ENCODE data around the gene POR. TPM values are rescaled to one million over a fixed set of nuclear protein-coding genes. Genes with fewer than 3 reads are reported as not detected.

POR gene
- total and polyA plus RNA-seq, 2 of the 13 experiments (the other 11 are each of a cell fraction or from before 2014, with no cell fraction given): 145 to 266 TPM

DNA sequence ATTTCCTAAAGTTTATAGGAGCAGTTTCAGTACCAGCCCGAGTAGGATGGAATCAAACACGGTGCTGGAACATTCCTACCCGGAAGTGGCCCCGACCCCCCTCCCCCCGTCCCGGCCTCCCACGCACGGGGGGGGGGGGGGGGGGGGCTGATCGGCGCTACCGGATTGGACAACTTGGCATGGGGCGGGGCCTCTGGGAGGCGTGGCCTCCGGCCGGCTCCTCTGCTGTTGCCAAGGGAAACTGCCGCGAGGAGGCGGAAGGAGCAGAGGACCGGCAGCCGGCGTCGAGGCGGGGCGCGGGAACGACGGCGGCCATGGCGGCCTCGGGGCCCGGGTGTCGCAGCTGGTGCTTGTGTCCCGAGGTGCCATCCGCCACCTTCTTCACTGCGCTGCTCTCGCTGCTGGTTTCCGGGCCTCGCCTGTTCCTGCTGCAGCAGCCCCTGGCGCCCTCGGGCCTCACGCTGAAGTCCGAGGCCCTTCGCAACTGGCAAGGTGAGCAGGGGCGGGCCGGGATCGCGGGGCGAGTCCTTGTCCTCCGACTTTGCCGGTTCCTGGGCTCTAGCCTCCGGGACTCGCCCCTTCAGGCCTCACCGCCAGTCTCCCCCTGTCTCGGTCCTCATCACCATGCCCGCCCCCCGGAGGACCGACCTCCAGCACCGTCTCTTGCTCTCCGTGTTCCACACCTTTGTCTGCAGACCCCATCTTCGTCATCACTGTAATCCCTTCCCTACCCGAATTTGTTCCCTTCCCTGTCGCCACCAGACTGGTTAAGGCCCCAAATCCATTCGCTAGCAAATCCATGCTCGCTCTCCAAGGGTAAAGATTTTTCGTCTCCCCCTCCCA is 36.0 kb upstream of the POR start, which contains the start of gene RHBDD2 (continued):
- TF ChIP-seq ZNF83 (CRISPR knock-in tag; IDR thresholded peaks at IDR 0.05; ENCODE audit: borderline replicate concordance) (0 out of 2 replicates have a peak, but pooled peaks have one; percentile 50), KDM4B (CRISPR knock-in tag; IDR thresholded peaks at IDR 0.05) (0 out of 2 replicates have a peak, but pooled peaks have one; percentile 14), HDAC2 (CRISPR knock-in tag; IDR thresholded peaks at IDR 0.05) (no peak; the same call in 1 of the 2 replicates), ISX (CRISPR knock-in tag; conservative IDR thresholded peaks at IDR 0.05) (0 out of 2 replicates have a peak, but pooled peaks have one; percentile 25), ATF7-NPFF (CRISPR knock-in tag; IDR thresholded peaks at IDR 0.05; ENCODE audit: low read depth) (peak; percentile 77), ZNF878 (CRISPR knock-in tag; IDR thresholded peaks at IDR 0.05) (no peak), AKAP8 (CRISPR knock-in tag; IDR thresholded peaks at IDR 0.05) (no peak), ZNF143 (CRISPR knock-in tag; IDR thresholded peaks at IDR 0.05) (peak; percentile 31; the same call in 1 of the 2 replicates), FLYWCH1 (CRISPR knock-in tag; IDR thresholded peaks at IDR 0.05) (no peak), ZNF775 (CRISPR knock-in tag; IDR thresholded peaks at IDR 0.05; ENCODE audit: borderline replicate concordance) (no peak), ZNF432 (CRISPR knock-in tag; IDR thresholded peaks at IDR 0.05; ENCODE audit: borderline replicate concordance) (no peak), ARNT (IDR thresholded peaks at IDR 0.05) (no peak)
- TF ChIP-seq, protein P1, sequence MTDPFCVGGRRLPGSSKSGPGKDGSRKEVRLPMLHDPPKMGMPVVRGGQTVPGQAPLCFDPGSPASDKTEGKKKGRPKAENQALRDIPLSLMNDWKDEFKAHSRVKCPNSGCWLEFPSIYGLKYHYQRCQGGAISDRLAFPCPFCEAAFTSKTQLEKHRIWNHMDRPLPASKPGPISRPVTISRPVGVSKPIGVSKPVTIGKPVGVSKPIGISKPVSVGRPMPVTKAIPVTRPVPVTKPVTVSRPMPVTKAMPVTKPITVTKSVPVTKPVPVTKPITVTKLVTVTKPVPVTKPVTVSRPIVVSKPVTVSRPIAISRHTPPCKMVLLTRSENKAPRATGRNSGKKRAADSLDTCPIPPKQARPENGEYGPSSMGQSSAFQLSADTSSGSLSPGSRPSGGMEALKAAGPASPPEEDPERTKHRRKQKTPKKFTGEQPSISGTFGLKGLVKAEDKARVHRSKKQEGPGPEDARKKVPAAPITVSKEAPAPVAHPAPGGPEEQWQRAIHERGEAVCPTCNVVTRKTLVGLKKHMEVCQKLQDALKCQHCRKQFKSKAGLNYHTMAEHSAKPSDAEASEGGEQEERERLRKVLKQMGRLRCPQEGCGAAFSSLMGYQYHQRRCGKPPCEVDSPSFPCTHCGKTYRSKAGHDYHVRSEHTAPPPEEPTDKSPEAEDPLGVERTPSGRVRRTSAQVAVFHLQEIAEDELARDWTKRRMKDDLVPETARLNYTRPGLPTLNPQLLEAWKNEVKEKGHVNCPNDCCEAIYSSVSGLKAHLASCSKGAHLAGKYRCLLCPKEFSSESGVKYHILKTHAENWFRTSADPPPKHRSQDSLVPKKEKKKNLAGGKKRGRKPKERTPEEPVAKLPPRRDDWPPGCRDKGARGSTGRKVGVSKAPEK (CRISPR knock-in tag; IDR thresholded peaks at IDR 0.05; ENCODE audit: borderline replicate concordance): 0 out of 2 replicates have a peak, but pooled peaks have one; percentile 10
- TF ChIP-seq, protein P2, sequence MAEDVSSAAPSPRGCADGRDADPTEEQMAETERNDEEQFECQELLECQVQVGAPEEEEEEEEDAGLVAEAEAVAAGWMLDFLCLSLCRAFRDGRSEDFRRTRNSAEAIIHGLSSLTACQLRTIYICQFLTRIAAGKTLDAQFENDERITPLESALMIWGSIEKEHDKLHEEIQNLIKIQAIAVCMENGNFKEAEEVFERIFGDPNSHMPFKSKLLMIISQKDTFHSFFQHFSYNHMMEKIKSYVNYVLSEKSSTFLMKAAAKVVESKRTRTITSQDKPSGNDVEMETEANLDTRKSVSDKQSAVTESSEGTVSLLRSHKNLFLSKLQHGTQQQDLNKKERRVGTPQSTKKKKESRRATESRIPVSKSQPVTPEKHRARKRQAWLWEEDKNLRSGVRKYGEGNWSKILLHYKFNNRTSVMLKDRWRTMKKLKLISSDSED (CRISPR knock-in tag; IDR thresholded peaks at IDR 0.05): no peak
- TF ChIP-seq, protein P3, sequence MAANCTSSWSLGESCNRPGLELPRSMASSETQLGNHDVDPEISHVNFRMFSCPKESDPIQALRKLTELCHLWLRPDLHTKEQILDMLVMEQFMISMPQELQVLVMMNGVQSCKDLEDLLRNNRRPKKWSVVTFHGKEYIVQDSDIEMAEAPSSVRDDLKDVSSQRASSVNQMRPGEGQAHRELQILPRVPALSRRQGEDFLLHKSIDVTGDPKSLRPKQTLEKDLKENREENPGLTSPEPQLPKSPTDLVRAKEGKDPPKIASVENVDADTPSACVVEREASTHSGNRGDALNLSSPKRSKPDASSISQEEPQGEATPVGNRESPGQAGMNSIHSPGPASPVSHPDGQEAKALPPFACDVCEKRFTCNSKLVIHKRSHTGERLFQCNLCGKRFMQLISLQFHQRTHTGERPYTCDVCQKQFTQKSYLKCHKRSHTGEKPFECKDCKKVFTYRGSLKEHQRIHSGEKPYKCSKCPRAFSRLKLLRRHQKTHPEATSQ (CRISPR knock-in tag; IDR thresholded peaks at IDR 0.05; ENCODE audit: borderline replicate concordance): no peak
- TF ChIP-seq, protein P4, sequence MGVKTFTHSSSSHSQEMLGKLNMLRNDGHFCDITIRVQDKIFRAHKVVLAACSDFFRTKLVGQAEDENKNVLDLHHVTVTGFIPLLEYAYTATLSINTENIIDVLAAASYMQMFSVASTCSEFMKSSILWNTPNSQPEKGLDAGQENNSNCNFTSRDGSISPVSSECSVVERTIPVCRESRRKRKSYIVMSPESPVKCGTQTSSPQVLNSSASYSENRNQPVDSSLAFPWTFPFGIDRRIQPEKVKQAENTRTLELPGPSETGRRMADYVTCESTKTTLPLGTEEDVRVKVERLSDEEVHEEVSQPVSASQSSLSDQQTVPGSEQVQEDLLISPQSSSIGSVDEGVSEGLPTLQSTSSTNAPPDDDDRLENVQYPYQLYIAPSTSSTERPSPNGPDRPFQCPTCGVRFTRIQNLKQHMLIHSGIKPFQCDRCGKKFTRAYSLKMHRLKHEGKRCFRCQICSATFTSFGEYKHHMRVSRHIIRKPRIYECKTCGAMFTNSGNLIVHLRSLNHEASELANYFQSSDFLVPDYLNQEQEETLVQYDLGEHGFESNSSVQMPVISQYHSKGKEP (CRISPR knock-in tag; IDR thresholded peaks at IDR 0.05): no peak
- TF ChIP-seq, protein P5, sequence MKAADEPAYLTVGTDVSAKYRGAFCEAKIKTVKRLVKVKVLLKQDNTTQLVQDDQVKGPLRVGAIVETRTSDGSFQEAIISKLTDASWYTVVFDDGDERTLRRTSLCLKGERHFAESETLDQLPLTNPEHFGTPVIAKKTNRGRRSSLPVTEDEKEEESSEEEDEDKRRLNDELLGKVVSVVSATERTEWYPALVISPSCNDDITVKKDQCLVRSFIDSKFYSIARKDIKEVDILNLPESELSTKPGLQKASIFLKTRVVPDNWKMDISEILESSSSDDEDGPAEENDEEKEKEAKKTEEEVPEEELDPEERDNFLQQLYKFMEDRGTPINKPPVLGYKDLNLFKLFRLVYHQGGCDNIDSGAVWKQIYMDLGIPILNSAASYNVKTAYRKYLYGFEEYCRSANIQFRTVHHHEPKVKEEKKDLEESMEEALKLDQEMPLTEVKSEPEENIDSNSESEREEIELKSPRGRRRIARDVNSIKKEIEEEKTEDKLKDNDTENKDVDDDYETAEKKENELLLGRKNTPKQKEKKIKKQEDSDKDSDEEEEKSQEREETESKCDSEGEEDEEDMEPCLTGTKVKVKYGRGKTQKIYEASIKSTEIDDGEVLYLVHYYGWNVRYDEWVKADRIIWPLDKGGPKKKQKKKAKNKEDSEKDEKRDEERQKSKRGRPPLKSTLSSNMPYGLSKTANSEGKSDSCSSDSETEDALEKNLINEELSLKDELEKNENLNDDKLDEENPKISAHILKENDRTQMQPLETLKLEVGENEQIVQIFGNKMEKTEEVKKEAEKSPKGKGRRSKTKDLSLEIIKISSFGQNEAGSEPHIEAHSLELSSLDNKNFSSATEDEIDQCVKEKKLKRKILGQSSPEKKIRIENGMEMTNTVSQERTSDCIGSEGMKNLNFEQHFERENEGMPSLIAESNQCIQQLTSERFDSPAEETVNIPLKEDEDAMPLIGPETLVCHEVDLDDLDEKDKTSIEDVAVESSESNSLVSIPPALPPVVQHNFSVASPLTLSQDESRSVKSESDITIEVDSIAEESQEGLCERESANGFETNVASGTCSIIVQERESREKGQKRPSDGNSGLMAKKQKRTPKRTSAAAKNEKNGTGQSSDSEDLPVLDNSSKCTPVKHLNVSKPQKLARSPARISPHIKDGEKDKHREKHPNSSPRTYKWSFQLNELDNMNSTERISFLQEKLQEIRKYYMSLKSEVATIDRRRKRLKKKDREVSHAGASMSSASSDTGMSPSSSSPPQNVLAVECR (CRISPR knock-in tag; IDR thresholded peaks at IDR 0.05; ENCODE audit: borderline replicate concordance): peak; percentile 99
